ENCODE measurements around the gene SYNE4. TPM values are rescaled to one million over a fixed set of nuclear protein-coding genes. Genes with fewer than 3 reads are reported as not detected.

Gene SYNE4
- total RNA-seq, 1 donor from 2014 or later, result 32.8 TPM

DNA sequence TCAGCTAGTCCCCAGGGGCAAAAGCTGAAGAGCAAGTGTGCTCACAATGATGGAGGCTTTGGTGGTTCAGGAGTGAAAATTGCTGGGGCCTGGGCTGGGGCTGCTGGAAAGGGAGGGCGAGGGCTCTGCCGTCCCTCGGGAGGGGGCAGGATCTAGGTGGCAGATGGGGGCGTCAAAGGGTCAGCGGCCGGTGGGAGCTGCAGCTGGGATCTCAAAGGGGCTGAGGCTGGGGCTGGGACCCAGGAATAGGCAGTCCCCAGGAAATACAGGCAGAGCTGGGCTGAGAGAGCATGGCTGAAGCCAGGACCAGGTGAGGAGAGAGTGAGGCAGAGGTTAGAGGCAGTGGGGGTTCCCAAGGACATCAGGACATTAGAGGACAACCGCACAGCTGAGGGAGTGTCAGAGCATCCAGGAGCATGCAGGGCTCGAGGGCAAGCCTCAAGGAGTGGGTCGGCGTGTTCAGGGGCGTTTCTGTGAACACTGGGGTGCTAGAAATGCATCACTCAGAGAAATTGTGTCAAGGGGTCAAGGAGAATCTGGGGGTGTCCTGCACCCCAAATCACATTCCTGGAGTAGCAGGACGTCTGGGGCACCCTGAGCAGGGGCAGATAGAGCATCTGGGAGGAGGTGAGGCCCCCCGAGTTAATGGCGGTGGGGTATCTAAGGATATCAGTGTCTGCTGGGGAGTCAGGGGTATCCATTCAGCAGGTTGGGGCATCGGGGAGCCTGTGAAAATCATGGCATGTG lies 1.2 kb upstream of the SYNE4 start:
- peaks cover 32% of the 10 kb centered on the region for H3K4me1 Mint-ChIP-seq (ENCODE audit: low read depth)
- DNase-seq (ENCODE audit: low spot score, unreplicated experiment), result no peak
- peaks cover 6% of the 10 kb centered on the region for H3K36me3 Mint-ChIP-seq (ENCODE audit: insufficient read depth)
- H3K4me3 Mint-ChIP-seq (ENCODE audit: low read depth), result peak overlapping the region; percentile 67
- peak overlapping the region; percentile 42 for H3K27ac Mint-ChIP-seq
- H3K27me3 Mint-ChIP-seq, result no peaks in the 10 kb centered on the region
- TF ChIP-seq, protein P1, sequence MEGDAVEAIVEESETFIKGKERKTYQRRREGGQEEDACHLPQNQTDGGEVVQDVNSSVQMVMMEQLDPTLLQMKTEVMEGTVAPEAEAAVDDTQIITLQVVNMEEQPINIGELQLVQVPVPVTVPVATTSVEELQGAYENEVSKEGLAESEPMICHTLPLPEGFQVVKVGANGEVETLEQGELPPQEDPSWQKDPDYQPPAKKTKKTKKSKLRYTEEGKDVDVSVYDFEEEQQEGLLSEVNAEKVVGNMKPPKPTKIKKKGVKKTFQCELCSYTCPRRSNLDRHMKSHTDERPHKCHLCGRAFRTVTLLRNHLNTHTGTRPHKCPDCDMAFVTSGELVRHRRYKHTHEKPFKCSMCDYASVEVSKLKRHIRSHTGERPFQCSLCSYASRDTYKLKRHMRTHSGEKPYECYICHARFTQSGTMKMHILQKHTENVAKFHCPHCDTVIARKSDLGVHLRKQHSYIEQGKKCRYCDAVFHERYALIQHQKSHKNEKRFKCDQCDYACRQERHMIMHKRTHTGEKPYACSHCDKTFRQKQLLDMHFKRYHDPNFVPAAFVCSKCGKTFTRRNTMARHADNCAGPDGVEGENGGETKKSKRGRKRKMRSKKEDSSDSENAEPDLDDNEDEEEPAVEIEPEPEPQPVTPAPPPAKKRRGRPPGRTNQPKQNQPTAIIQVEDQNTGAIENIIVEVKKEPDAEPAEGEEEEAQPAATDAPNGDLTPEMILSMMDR (IDR thresholded peaks at IDR 0.05; ENCODE audit: unreplicated experiment), result no peak
- no peaks in the 10 kb centered on the region for H3K9me3 Mint-ChIP-seq (ENCODE audit: low read depth)

DNA sequence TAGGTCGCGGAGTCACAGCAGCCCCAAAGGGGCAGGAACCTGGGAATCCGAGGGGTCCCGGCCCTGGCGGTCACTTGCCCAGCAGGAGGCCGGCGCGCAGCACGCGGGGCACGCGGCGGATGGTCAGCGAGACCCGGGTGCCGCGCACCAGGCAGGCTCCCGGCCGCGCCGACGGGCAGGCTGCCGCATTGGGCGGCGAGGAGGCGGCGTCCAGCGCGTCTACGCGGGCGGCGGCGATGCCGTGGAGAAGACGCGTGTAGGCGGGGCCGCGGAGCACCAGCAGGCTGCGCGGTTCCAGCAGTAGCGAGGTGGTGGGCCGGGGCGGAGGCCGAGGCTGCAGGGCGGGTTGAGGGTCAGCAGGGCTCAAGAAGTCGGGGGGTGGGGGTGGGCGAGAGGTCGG lies 607 bp upstream of the SYNE4 start:
- Mint-ChIP-seq H3K36me3 (ENCODE audit: insufficient read depth) (peaks cover 8% of the 10 kb centered on the region), H3K4me3 (ENCODE audit: low read depth) (peak overlapping the region; percentile 95), H3K9me3 (ENCODE audit: low read depth) (no peaks in the 10 kb centered on the region), H3K27me3 (no peaks in the 10 kb centered on the region), H3K4me1 (ENCODE audit: low read depth) (peaks cover 28% of the 10 kb centered on the region), H3K27ac (peak overlapping the region; percentile 42)
- DNase-seq (ENCODE audit: low spot score, unreplicated experiment), result peak; percentile 30
- TF ChIP-seq, protein P1 (IDR thresholded peaks at IDR 0.05; ENCODE audit: unreplicated experiment), result peak; percentile 20

DNA sequence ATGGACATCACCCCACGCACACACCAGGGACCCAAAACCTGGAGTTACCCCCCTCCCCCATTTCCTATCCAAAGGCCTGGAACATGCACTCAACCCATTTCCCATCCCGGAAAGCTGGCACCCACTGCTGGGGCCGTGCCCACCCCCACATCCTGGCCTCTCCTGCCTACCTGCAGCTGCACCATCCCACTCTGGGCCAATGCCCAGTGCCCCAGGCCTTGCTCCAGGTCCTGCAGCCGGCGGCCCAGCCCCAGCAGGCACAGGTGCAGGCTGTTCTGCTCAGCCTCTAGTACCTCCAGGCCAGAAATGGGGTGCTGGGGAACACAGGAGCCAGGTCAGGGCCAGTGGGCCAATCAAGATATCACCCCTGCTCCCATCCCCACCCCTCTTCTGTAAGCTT lies 1.7 kb downstream of the SYNE4 start:
- peak overlapping the region; percentile 59 for H3K4me3 Mint-ChIP-seq (ENCODE audit: low read depth)
- H3K4me1 Mint-ChIP-seq (ENCODE audit: low read depth), result peaks cover 17% of the 10 kb centered on the region
- H3K27me3 Mint-ChIP-seq, result no peaks in the 10 kb centered on the region
- H3K27ac Mint-ChIP-seq, result peak overlapping the region; percentile 41
- no peaks in the 10 kb centered on the region for H3K9me3 Mint-ChIP-seq (ENCODE audit: low read depth)
- TF ChIP-seq, protein P1 (IDR thresholded peaks at IDR 0.05; ENCODE audit: unreplicated experiment), result no peak
- no peak for DNase-seq (ENCODE audit: low spot score, unreplicated experiment)
- peaks cover 12% of the 10 kb centered on the region for H3K36me3 Mint-ChIP-seq (ENCODE audit: insufficient read depth)

DNA sequence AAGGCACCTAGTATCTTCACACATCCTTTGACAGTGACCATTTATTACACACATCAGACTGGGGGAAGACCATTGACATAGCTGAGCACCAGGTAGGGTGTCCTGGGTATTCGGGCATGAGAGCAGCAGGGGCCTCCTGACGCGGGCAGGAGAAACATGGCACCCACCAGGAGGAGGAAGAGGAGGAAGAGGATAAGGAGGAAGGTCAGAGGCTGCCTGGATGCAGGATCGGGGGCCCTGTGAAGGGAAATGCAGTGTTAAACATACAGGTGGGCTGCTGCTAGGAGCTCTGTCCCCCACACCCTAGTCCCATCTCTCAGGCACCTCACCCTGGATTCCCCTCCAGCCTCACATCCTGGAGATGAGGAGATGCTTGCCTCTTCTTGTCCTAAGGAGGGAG lies 5.3 kb downstream of the SYNE4 start:
- Mint-ChIP-seq H3K36me3 (ENCODE audit: insufficient read depth) (peaks cover 21% of the 10 kb centered on the region), H3K4me3 (ENCODE audit: low read depth) (no peak overlapping the region), H3K27me3 (no peaks in the 10 kb centered on the region), H3K4me1 (ENCODE audit: low read depth) (peaks cover 6% of the 10 kb centered on the region), H3K27ac (no peak overlapping the region), H3K9me3 (ENCODE audit: low read depth) (no peaks in the 10 kb centered on the region)
- TF ChIP-seq, protein P1 (IDR thresholded peaks at IDR 0.05; ENCODE audit: unreplicated experiment), result no peak
- no peak for DNase-seq (ENCODE audit: low spot score, unreplicated experiment)

DNA sequence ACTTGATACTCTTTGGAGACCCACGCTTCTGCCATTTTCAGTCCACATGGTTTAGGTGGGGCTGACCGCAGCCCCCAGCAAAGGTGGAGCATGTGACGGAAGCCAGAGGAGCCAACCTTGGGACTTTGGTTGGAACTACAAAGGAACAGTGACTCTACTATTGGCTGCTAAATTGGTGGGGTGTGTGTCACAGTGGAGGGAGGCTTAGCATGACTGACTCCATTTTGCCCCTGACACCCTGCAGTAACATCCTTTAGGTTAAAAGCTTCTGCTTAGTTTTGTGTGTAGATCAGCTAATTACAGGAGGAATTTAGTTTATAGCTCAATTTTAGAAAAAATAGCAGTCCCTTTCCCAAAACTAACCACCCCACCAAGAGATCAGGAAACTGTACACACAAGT lies 7.0 kb downstream of the SYNE4 start:
- Mint-ChIP-seq H3K27ac (no peak overlapping the region), H3K9me3 (ENCODE audit: low read depth) (no peaks in the 10 kb centered on the region), H3K4me1 (ENCODE audit: low read depth) (peaks cover 2% of the 10 kb centered on the region), H3K27me3 (no peaks in the 10 kb centered on the region), H3K4me3 (ENCODE audit: low read depth) (no peak overlapping the region), H3K36me3 (ENCODE audit: insufficient read depth) (peaks cover 22% of the 10 kb centered on the region)
- TF ChIP-seq, protein P1 (IDR thresholded peaks at IDR 0.05; ENCODE audit: unreplicated experiment), result no peak
- DNase-seq (ENCODE audit: low spot score, unreplicated experiment), result no peak
